Peyer's patch (tissue), 4 donors: ENCODE results near the gene LRRC75B. TPM values are rescaled to one million over a fixed set of nuclear protein-coding genes. Genes with fewer than 3 reads are reported as not detected.
A peak's percentile ranks its signal among the peaks of the same experiment; 100 is the strongest.
"Not testable (repeated sequence)": the region's sequence is repeated elsewhere in the genome, so short reads cannot be mapped to it uniquely, and the experiment has no call there.

Source experiments
- DNase-seq, 3 donors: peaks; one replicate each; pipeline ENCODE4 v3.0.0-alpha.2; 2017 to 2019
- H3K27ac ChIP-seq, 4 donors: fragments of 200-600 bp; sonication (generic); one replicate each; pipeline ENCODE4 v1.5.1; 2016 to 2019
- H3K27me3 ChIP-seq, 2 donors: fragments of 200-600 bp; sonication (generic); one replicate each; pipeline ENCODE4 v1.5.1; 2019
- H3K36me3 ChIP-seq, 3 donors: fragments of 200-600 bp; sonication (generic); one replicate each; pipeline ENCODE4 v1.5.1; 2016 to 2019
- H3K4me1 ChIP-seq, 4 donors: fragments of 200-600 bp; sonication (generic); one replicate each; pipeline ENCODE4 v1.5.1; 2016 to 2019
- H3K4me3 ChIP-seq, 4 donors: fragments of 200-600 bp; sonication (generic); 1 replicate in 3 of 4; 2 replicates in 1 of 4; pipeline ENCODE4 v1.5.1; 2016 to 2019; ENCODE audit warnings: mild to moderate bottlenecking in 1 of 4
- H3K9me3 ChIP-seq, 4 donors: fragments of 200-600 bp; sonication (generic); one replicate each; pipeline ENCODE4 v1.5.1; 2016 to 2019; ENCODE audit warnings: mild to moderate bottlenecking in 1 of 4
- POLR2A ChIP-seq, 2 donors: fragments of 450-650 bp; IDR thresholded peaks; one replicate each; pipeline ENCODE4 v1.5.1; 2017; ENCODE audit warnings: antibody characterized with exemption in 2 of 2, mild to moderate bottlenecking in 2 of 2, moderate library complexity in 2 of 2
- total RNA-seq, 4 donors: library from RNA; depleted of rRNA; stranded (reverse); fragments of >200 nt; gene quantifications; one replicate each; pipeline ENCODE4 v1.1.0, GENCODE V29; 2016
- TF ChIP-seq, protein P1 (sequence below), 6 experiments: fragments of 450-650 bp in 4 of 6; fragments of 200-600 bp in 2 of 6; sonication (generic) in 1 of 6; IDR thresholded peaks; one replicate each; pipeline ENCODE4 v1.5.1; 2017 to 2019; ENCODE audit warnings: antibody characterized with exemption in 6 of 6, mild to moderate bottlenecking in 3 of 6, moderate library complexity in 1 of 6

Gene LRRC75B
- total RNA-seq, 4 donors from 2014 or later: 18.2 to 127 (median 88.2) TPM

DNA sequence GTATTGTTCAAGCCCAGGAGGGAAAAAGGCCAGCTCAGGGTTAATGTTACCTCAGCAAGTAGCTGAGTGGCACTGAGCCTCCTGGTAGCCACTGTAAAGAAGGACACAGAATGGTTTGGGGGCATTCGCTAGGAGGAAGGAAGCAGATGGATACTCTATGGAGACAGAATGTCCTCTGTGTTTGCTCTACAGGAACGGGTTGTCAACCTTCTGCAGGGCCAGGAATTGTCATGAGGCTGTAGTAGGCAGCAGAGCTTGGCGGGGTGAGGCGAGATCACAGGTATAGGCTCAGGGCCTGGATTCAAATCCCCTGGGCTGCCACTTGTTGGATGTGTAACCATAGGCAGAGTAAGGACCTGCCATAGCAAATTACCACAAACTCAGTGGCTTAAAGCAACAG is 3.0 kb upstream of the LRRC75B start:
- no peaks in the 10 kb centered on the region for H3K36me3 ChIP-seq
- DNase-seq: no peak
- H3K9me3 ChIP-seq: no peaks in the 10 kb centered on the region
- TF ChIP-seq POLR2A (IDR thresholded peaks at IDR 0.05): no peak
- TF ChIP-seq, protein P1, sequence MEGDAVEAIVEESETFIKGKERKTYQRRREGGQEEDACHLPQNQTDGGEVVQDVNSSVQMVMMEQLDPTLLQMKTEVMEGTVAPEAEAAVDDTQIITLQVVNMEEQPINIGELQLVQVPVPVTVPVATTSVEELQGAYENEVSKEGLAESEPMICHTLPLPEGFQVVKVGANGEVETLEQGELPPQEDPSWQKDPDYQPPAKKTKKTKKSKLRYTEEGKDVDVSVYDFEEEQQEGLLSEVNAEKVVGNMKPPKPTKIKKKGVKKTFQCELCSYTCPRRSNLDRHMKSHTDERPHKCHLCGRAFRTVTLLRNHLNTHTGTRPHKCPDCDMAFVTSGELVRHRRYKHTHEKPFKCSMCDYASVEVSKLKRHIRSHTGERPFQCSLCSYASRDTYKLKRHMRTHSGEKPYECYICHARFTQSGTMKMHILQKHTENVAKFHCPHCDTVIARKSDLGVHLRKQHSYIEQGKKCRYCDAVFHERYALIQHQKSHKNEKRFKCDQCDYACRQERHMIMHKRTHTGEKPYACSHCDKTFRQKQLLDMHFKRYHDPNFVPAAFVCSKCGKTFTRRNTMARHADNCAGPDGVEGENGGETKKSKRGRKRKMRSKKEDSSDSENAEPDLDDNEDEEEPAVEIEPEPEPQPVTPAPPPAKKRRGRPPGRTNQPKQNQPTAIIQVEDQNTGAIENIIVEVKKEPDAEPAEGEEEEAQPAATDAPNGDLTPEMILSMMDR (IDR thresholded peaks at IDR 0.05): no peak
- no peak overlapping the region for H3K4me3 ChIP-seq
- no peak overlapping the region for H3K27ac ChIP-seq
- H3K27me3 ChIP-seq: no peaks in the 10 kb centered on the region
- peaks cover 0 to 22% (median 0%) of the 10 kb centered on the region in 4 donors for H3K4me1 ChIP-seq

GRCh38 chr22:24595228-24595627 is 2.4 kb upstream of the LRRC75B start:
- DNase-seq: no peak
- peaks cover 0 to 22% (median 0%) of the 10 kb centered on the region in 4 donors for H3K4me1 ChIP-seq
- TF ChIP-seq, protein P1 (IDR thresholded peaks at IDR 0.05): no peak
- TF ChIP-seq POLR2A (IDR thresholded peaks at IDR 0.05): no peak
- no peaks in the 10 kb centered on the region for H3K36me3 ChIP-seq
- no peaks in the 10 kb centered on the region for H3K27me3 ChIP-seq
- H3K4me3 ChIP-seq: no peak overlapping the region
- no peaks in the 10 kb centered on the region for H3K9me3 ChIP-seq
- H3K27ac ChIP-seq: no peak overlapping the region

DNA sequence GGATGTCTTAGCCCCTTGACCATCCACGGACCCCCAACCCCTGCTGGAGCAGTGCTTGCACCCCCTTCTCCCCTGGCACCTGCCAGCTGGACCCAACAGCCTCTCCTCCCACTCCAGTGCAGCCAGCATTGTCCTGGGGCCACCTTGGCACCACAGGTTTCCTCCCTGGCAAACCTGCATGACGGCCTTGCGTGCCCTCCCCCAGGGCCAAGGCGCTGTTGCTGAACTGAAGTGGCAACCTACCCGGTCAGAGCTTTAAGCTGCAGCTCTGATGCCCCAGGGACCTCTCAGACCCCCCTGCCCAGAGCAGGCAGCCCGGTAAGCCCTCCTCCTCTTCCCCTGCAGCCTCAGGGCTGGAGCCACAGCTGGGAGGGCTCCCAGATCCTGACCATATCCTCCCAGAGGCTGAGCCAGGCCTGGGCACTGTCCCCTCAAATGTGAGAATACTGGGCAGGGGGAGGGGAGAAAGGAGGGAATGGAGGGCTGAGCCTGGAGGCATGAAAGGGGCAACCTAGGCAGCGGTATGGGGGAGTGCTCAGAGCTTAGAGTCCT is 1.8 kb upstream of the LRRC75B start:
- H3K27ac ChIP-seq: peak overlapping the region in 1 of 4 donors; percentile 95
- no peaks in the 10 kb centered on the region for H3K27me3 ChIP-seq
- H3K9me3 ChIP-seq: no peaks in the 10 kb centered on the region
- no peak overlapping the region for H3K4me3 ChIP-seq
- no peak for DNase-seq
- TF ChIP-seq POLR2A (IDR thresholded peaks at IDR 0.05): no peak
- TF ChIP-seq, protein P1 (IDR thresholded peaks at IDR 0.05): no peak
- H3K36me3 ChIP-seq: peaks cover 0 to under 1% (median 0%) of the 10 kb centered on the region in 3 donors
- peaks cover 0 to 22% (median 0%) of the 10 kb centered on the region in 4 donors for H3K4me1 ChIP-seq

- peak overlapping the region in 3 of 4 donors; percentile 61 to 95 (median 88) for H3K27ac ChIP-seq
- DNase-seq: peak in 2 of 3 donors; percentile 68 to 73
- TF ChIP-seq POLR2A (IDR thresholded peaks at IDR 0.05): peak in 1 of 2 donors; percentile 38
- TF ChIP-seq, protein P1 (IDR thresholded peaks at IDR 0.05): no peak
- no peaks in the 10 kb centered on the region for H3K27me3 ChIP-seq
- no peaks in the 10 kb centered on the region for H3K9me3 ChIP-seq
- peaks cover 0 to 22% (median 0%) of the 10 kb centered on the region in 4 donors for H3K4me1 ChIP-seq
- peaks cover 0 to 5% (median 0%) of the 10 kb centered on the region in 3 donors for H3K36me3 ChIP-seq
- H3K4me3 ChIP-seq: no peak overlapping the region
These were observed 1.1 kb upstream of the LRRC75B start for GRCh38 chr22:24593836-24594568.

- Histone ChIP-seq H3K27ac (peak overlapping the region; percentile 52 to 95 (median 74)), H3K4me1 (peaks cover 0 to 22% (median 0%) of the 10 kb centered on the region in 4 donors), H3K4me3 (peak overlapping the region in 2 of 4 donors; percentile 92 to 97)
- DNase-seq, H3K9me3 ChIP-seq, H3K36me3 ChIP-seq, H3K27me3 ChIP-seq: not testable (repeated sequence)
These were observed 624 bp upstream of the LRRC75B start for GRCh38 chr22:24593559-24593835.

GRCh38 chr22:24592058-24592850 is 619 bp downstream of the LRRC75B start:
- Histone ChIP-seq H3K27me3 (no peaks in the 10 kb centered on the region), H3K9me3 (no peaks in the 10 kb centered on the region), H3K36me3 (peaks cover 0 to 22% (median 0%) of the 10 kb centered on the region in 3 donors), H3K4me3 (peak overlapping the region; percentile 51 to 97 (median 74)), H3K4me1 (peaks cover 0 to 22% (median 0%) of the 10 kb centered on the region in 4 donors), H3K27ac (peak overlapping the region; percentile 52 to 95 (median 74))
- no peak for DNase-seq
- TF ChIP-seq POLR2A (IDR thresholded peaks at IDR 0.05): no peak
- TF ChIP-seq, protein P1 (IDR thresholded peaks at IDR 0.05): no peak
